ENCODE measurements around the gene TUT1. TPM values are rescaled to one million over a fixed set of nuclear protein-coding genes. Genes with fewer than 3 reads are reported as not detected.
A peak's percentile ranks its signal among the peaks of the same experiment; 100 is the strongest.

Gene TUT1
- total RNA-seq, 4 donors from 2014 or later, result 7.1 to 19.3 (median 8.6) TPM

DNA sequence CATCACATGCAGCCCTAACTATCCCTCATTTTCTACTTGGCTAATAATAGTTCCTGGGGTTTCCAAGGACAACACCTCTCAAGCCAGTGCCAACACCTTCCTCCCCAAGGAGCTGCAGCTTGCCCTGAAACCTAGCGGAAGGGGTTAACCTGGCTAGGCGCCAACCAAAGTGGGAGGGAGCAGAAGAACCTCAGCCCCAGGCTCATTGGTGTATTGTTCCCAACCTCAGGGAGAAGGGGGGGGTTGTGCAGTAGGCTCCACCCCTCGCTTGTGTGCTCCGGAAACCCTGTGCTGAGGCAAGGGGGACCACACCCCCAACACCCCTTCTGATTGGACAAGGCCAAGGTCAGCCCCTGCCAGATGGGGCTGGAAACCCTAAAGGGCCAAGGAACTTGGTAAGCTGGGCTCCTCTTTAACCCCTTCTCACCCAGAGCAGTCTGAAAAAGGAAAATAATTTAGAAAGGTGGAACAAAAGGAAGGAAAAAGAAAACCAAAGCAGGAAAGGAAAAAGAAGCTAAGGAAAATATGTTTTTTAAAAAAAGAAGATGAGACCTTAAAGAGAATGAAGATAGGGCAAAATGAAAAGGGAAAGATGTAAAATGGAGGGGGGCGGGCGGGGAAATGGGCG, 7.9 kb upstream of the TUT1 start:
- intact Hi-C loops (cut with DNase I; ENCODE audit: low total_unique reads), result no loop called here
- Histone ChIP-seq H3K36me3 (no peaks in the 10 kb centered on the region), H3K9me3 (no peaks in the 10 kb centered on the region), H3K4me3 (peak overlapping the region in 1 of 2 donors; percentile 80), H3K27ac (peak overlapping the region; percentile 90 to 94), H3K4me1 (peaks cover 9 to 10% of the 10 kb centered on the region in 2 donors), H3K27me3 (no peaks in the 10 kb centered on the region)
- TF ChIP-seq POLR2A (IDR thresholded peaks at IDR 0.05), result peak in 1 of 2 donors; percentile 21
- TF ChIP-seq, protein P1, sequence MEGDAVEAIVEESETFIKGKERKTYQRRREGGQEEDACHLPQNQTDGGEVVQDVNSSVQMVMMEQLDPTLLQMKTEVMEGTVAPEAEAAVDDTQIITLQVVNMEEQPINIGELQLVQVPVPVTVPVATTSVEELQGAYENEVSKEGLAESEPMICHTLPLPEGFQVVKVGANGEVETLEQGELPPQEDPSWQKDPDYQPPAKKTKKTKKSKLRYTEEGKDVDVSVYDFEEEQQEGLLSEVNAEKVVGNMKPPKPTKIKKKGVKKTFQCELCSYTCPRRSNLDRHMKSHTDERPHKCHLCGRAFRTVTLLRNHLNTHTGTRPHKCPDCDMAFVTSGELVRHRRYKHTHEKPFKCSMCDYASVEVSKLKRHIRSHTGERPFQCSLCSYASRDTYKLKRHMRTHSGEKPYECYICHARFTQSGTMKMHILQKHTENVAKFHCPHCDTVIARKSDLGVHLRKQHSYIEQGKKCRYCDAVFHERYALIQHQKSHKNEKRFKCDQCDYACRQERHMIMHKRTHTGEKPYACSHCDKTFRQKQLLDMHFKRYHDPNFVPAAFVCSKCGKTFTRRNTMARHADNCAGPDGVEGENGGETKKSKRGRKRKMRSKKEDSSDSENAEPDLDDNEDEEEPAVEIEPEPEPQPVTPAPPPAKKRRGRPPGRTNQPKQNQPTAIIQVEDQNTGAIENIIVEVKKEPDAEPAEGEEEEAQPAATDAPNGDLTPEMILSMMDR (IDR thresholded peaks at IDR 0.05), result peak in 1 of 4 experiments; percentile 12
- peak; percentile 94 to 97 for DNase-seq

DNA sequence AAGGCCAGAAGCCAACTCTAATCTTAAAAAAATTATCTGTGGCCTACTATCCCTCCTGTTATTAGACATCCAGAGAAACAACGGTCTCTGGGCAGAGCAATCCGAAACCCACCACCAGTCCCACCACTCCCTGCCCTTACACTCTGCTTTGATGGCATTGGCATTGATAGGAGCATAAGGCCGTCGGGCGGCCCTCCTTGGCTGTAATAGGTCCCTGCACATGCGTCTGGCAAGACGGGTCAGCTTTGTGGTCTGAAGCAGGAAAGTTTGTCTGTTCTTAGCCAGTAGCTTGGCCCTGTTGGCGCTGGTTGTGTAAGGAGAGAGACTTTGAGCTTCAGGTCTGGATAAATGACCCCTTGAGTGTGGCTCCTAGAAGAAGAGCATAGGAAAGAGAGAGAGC, 3.8 kb upstream of the TUT1 start:
- Histone ChIP-seq H3K4me3 (no peak overlapping the region), H3K4me1 (peaks cover 4 to 9% of the 10 kb centered on the region in 2 donors), H3K36me3 (no peaks in the 10 kb centered on the region), H3K9me3 (no peaks in the 10 kb centered on the region), H3K27ac (no peak overlapping the region), H3K27me3 (no peaks in the 10 kb centered on the region)
- no peak for DNase-seq
- intact Hi-C loops (cut with DNase I; ENCODE audit: low total_unique reads), result no loop called here
- TF ChIP-seq POLR2A (IDR thresholded peaks at IDR 0.05), result no peak
- TF ChIP-seq, protein P1 (IDR thresholded peaks at IDR 0.05), result no peak

DNA sequence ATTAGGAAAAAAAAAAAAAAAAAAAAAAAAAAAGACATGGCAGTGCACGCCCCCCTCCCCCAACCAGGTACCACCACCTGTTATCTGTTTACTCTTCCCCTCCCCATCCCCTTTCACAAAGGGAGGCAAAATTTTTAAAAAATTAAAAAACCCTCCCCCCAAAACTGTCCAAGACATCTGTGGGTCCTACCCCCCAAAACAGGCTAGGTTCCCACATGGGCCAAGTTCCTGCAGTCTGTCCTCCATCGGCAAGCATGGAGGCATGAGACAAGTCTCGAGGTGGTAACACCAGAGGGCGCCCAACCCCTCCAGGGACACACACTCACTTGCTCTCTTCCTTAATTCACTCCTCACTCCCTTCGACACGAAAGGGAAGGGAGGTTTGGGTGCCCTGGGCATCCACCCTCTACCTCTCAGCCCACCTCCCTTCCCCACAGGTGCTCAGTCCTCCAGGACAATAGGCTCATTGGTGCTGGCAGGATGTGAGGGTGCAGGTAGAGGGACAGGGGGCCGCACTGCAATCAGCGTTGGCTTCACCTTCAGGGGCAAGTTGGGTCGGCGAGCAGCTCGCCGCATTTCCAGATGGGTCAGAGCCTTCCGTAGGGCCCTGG, 2.2 kb upstream of the TUT1 start:
- H3K27ac ChIP-seq, result no peak overlapping the region
- no peak overlapping the region for H3K4me3 ChIP-seq
- no peaks in the 10 kb centered on the region for H3K27me3 ChIP-seq
- DNase-seq, result peak; percentile 62 to 72
- no peaks in the 10 kb centered on the region for H3K36me3 ChIP-seq
- intact Hi-C loops (cut with DNase I; ENCODE audit: low total_unique reads), result no loop called here
- H3K9me3 ChIP-seq, result no peaks in the 10 kb centered on the region
- no peak for TF ChIP-seq POLR2A (IDR thresholded peaks at IDR 0.05)
- TF ChIP-seq, protein P1 (IDR thresholded peaks at IDR 0.05), result peak; percentile 30 to 50 (median 40)
- H3K4me1 ChIP-seq, result no peaks in the 10 kb centered on the region

DNA sequence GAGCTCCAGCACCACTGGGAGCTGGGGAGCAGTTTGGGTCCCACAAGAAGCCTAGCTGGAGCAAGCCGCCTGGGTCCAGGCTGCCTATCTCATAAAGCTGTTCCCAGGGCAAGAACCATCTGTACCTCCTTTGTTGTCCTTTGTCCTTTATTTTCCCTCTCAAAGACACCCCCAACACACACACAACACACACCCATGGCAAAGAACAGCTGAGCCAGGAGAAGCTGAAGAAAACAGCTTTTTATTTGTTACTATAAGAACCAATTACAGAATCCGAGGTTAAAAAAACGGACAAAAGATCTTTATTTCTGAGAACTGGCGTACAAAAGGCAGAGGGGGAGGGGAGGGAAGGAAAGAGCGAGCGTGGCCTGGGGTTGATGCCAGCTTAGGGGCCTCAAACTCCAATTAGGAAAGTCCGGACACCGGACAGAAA, 1.7 kb upstream of the TUT1 start:
- Histone ChIP-seq H3K36me3 (no peaks in the 10 kb centered on the region), H3K9me3 (no peaks in the 10 kb centered on the region), H3K27ac (peak overlapping the region; percentile 88 to 91), H3K4me1 (no peaks in the 10 kb centered on the region), H3K4me3 (no peak overlapping the region), H3K27me3 (no peaks in the 10 kb centered on the region)
- no peak for TF ChIP-seq POLR2A (IDR thresholded peaks at IDR 0.05)
- TF ChIP-seq, protein P1 (IDR thresholded peaks at IDR 0.05), result no peak
- intact Hi-C loops (cut with DNase I; ENCODE audit: low total_unique reads), result no loop called here
- no peak for DNase-seq

DNA sequence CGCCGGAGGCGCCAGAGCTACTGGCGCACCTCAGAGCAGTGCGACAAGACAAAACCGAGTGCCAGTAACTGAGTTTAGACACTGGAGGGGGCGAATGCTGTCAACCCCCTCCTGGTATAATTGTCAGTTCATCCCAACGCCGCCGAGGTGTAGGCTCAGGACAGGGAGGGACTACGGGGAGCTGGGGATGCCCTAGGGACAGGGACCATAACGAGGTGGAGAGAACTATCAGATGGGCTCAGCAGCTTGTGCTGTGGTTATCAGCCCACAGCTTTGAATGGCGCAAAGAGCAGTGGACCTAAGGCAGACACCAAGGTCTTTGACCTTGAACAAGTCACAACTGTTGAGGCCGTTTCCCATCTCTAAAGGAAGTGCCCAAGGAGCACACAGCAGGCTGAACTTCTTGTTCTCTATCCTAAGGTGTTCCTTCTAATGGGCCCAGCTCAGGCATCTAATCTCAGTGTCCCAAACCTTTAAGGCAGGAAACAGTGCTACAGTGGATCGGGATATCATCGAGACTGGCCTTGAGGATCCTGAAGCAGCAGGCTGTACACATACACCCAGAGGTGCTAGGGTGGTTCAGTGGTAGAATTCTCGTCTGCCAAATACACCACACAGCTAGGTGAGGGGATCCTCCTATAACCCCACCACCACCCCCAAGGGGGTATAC, 958 bp upstream of the TUT1 start:
- Histone ChIP-seq H3K36me3 (no peaks in the 10 kb centered on the region), H3K9me3 (no peaks in the 10 kb centered on the region), H3K27me3 (no peaks in the 10 kb centered on the region), H3K4me1 (no peaks in the 10 kb centered on the region), H3K27ac (peak overlapping the region; percentile 88 to 91), H3K4me3 (peak overlapping the region; percentile 37 to 69)
- no peak for DNase-seq
- intact Hi-C loops (cut with DNase I; ENCODE audit: low total_unique reads), result no loop called here
- TF ChIP-seq, protein P1 (IDR thresholded peaks at IDR 0.05), result no peak
- TF ChIP-seq POLR2A (IDR thresholded peaks at IDR 0.05), result no peak
